Measurements from ENCODE around the gene TRIM66.

- TF ChIP-seq CTCF (IDR thresholded peaks at IDR 0.05) (no peak), POLR2A (IDR thresholded peaks at IDR 0.05) (no peak)
Measured at GRCh38 chr11:8586184-8586583, 96.3 kb downstream of the TRIM66 start.

Data from thyroid gland (tissue), 4 donors.